ENCODE results near the gene MAP2K5. TPM values are rescaled to one million over a fixed set of nuclear protein-coding genes. Genes with fewer than 3 reads are reported as not detected.

Gene MAP2K5
- total and polyA plus RNA-seq, 9 of the 15 experiments (the other 6 are each of a cell fraction or from before 2014, with no cell fraction given), result 0.41 to 16.5 (median 7.5) TPM

- no peak for TF ChIP-seq SIN3A (IDR thresholded peaks at IDR 0.05; ENCODE audit: borderline replicate concordance in 2 of 2, control insufficient read depth in 1 of 2, low read depth in 2 of 2, low read length in 2 of 2)
- no peak for TF ChIP-seq MXD1 (CRISPR knock-in tag; IDR thresholded peaks at IDR 0.05; ENCODE audit: borderline replicate concordance, poor library complexity, severe bottlenecking)
- TF ChIP-seq NFE2L1 (tag; IDR thresholded peaks at IDR 0.05; ENCODE audit: borderline replicate concordance, low read depth), result no peak
- TF ChIP-seq CHD7 (IDR thresholded peaks at IDR 0.05; ENCODE audit: low read depth, low read length), result no peak
- no peak for TF ChIP-seq ZBTB1 (CRISPR knock-in tag; IDR thresholded peaks at IDR 0.05; ENCODE audit: borderline replicate concordance, low read depth)
- TF ChIP-seq, protein P1, sequence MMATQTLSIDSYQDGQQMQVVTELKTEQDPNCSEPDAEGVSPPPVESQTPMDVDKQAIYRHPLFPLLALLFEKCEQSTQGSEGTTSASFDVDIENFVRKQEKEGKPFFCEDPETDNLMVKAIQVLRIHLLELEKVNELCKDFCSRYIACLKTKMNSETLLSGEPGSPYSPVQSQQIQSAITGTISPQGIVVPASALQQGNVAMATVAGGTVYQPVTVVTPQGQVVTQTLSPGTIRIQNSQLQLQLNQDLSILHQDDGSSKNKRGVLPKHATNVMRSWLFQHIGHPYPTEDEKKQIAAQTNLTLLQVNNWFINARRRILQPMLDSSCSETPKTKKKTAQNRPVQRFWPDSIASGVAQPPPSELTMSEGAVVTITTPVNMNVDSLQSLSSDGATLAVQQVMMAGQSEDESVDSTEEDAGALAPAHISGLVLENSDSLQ (IDR thresholded peaks at IDR 0.05), result peak; percentile 97
- TF ChIP-seq ZNF224 (CRISPR knock-in tag; IDR thresholded peaks at IDR 0.05), result no peak
- TF ChIP-seq BMI1 (IDR thresholded peaks at IDR 0.05; ENCODE audit: low read length), result no peak
- TF ChIP-seq SLC30A9 (CRISPR knock-in tag; IDR thresholded peaks at IDR 0.05), result no peak
- TF ChIP-seq BDP1 (IDR thresholded peaks at IDR 0.05; ENCODE audit: insufficient read depth, insufficient read length), result no peak
- TF ChIP-seq SREBF2 (CRISPR knock-in tag; IDR thresholded peaks at IDR 0.05), result no peak
- TF ChIP-seq, protein P2, sequence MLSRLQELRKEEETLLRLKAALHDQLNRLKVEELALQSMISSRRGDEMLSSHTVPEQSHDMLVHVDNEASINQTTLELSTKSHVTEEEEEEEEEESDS (CRISPR knock-in tag; IDR thresholded peaks at IDR 0.05), result no peak
- peak; percentile 99 for TF ChIP-seq ATF3 (IDR thresholded peaks at IDR 0.05)
- 0 out of 2 replicates have a peak, but pooled peaks have one; percentile 52 for TF ChIP-seq ATF3 (CRISPR knock-in tag; conservative IDR thresholded peaks at IDR 0.05)
Observed at GRCh38 chr15:67680641-67681040, 138.1 kb downstream of the MAP2K5 start (continued).
